Jurkat, Clone E6-1 (cell line): Measurements from ENCODE around the gene TRPM1.

Experiments used
- DNase-seq: peaks from one replicate; pipeline ENCODE4 v3.0.0-alpha.2; 2011; ENCODE audit warnings: low read depth, low spot score
- H3K4me3 ChIP-seq: 2 replicates; pipeline ENCODE4 v1.5.1; 2011; ENCODE audit warnings: mild to moderate bottlenecking, low read length, control low read depth, moderate library complexity

TRPM1 gene

GRCh38 chr15:31062911-31063310 lies 38.6 kb downstream of the TRPM1 start:
- no peak for DNase-seq

GRCh38 chr15:31062310-31062847 lies 39.1 kb downstream of the TRPM1 start:
- H3K4me3 ChIP-seq, result no peak overlapping the region
- DNase-seq, result no peak

More at GRCh38 chr15:31062911-31063310, 38.6 kb downstream of the TRPM1 start:
- H3K4me3 ChIP-seq, result no peak overlapping the region

- no peak overlapping the region for H3K4me3 ChIP-seq
- DNase-seq, result no peak
These were observed 40.9 kb downstream of the TRPM1 start for GRCh38 chr15:31060429-31061140.

- DNase-seq, result no peak
- no peak overlapping the region for H3K4me3 ChIP-seq
These were observed 43.1 kb downstream of the TRPM1 start for GRCh38 chr15:31058236-31058962.

- DNase-seq, result no peak
- no peak overlapping the region for H3K4me3 ChIP-seq
These were observed 49.9 kb downstream of the TRPM1 start for GRCh38 chr15:31051496-31052080.

- DNase-seq, result no peak
- no peak overlapping the region for H3K4me3 ChIP-seq
These were observed 50.6 kb downstream of the TRPM1 start for GRCh38 chr15:31050953-31051352.

GRCh38 chr15:31049682-31050615 lies 51.6 kb downstream of the TRPM1 start:
- no peak overlapping the region for H3K4me3 ChIP-seq
- no peak for DNase-seq

GRCh38 chr15:31049111-31049510 lies 52.4 kb downstream of the TRPM1 start:
- no peak overlapping the region for H3K4me3 ChIP-seq
- DNase-seq, result no peak

GRCh38 chr15:31047437-31047836 lies 54.1 kb downstream of the TRPM1 start:
- no peak for DNase-seq
- no peak overlapping the region for H3K4me3 ChIP-seq

- no peak for DNase-seq
- H3K4me3 ChIP-seq, result no peak overlapping the region
These were observed 54.7 kb downstream of the TRPM1 start for GRCh38 chr15:31046759-31047359.

GRCh38 chr15:31045606-31046005 lies 55.9 kb downstream of the TRPM1 start:
- no peak for DNase-seq
- no peak overlapping the region for H3K4me3 ChIP-seq

GRCh38 chr15:31042751-31043150 lies 58.8 kb downstream of the TRPM1 start:
- H3K4me3 ChIP-seq, result no peak overlapping the region
- DNase-seq, result no peak

GRCh38 chr15:31041610-31042009 lies 59.9 kb downstream of the TRPM1 start:
- H3K4me3 ChIP-seq, result no peak overlapping the region
- DNase-seq, result no peak

GRCh38 chr15:31040611-31041010 lies 60.9 kb downstream of the TRPM1 start:
- H3K4me3 ChIP-seq, result no peak overlapping the region
- no peak for DNase-seq

GRCh38 chr15:31039961-31040360 lies 61.6 kb downstream of the TRPM1 start:
- DNase-seq, result no peak
- no peak overlapping the region for H3K4me3 ChIP-seq

- no peak for DNase-seq
- H3K4me3 ChIP-seq, result no peak overlapping the region
These were observed 63.6 kb downstream of the TRPM1 start for GRCh38 chr15:31037731-31038477.

- DNase-seq, result no peak
- H3K4me3 ChIP-seq, result no peak overlapping the region
These were observed 64.7 kb downstream of the TRPM1 start for GRCh38 chr15:31036783-31037182.

GRCh38 chr15:31035610-31036009 lies 65.9 kb downstream of the TRPM1 start:
- no peak for DNase-seq

More at GRCh38 chr15:31035610-31036009, 65.9 kb downstream of the TRPM1 start:
- no peak overlapping the region for H3K4me3 ChIP-seq
